C4-2B (cell line): Measurements from ENCODE around the gene NADSYN1.

ENCODE experiments used
- H3K27ac ChIP-seq: fragments of 450-650 bp; 2 replicates; pipeline ENCODE4 v1.5.1; 2017
- ZFX ChIP-seq: fragments of 450-650 bp; IDR thresholded peaks from 2 replicates; pipeline ENCODE4 v1.6.1; 2017
- TF ChIP-seq, protein P1 (sequence below): fragments of 450-650 bp; conservative IDR thresholded peaks from 2 replicates; pipeline ENCODE4 v1.5.1; 2017; ENCODE audit warnings: mild to moderate bottlenecking

The NADSYN1 gene

DNA sequence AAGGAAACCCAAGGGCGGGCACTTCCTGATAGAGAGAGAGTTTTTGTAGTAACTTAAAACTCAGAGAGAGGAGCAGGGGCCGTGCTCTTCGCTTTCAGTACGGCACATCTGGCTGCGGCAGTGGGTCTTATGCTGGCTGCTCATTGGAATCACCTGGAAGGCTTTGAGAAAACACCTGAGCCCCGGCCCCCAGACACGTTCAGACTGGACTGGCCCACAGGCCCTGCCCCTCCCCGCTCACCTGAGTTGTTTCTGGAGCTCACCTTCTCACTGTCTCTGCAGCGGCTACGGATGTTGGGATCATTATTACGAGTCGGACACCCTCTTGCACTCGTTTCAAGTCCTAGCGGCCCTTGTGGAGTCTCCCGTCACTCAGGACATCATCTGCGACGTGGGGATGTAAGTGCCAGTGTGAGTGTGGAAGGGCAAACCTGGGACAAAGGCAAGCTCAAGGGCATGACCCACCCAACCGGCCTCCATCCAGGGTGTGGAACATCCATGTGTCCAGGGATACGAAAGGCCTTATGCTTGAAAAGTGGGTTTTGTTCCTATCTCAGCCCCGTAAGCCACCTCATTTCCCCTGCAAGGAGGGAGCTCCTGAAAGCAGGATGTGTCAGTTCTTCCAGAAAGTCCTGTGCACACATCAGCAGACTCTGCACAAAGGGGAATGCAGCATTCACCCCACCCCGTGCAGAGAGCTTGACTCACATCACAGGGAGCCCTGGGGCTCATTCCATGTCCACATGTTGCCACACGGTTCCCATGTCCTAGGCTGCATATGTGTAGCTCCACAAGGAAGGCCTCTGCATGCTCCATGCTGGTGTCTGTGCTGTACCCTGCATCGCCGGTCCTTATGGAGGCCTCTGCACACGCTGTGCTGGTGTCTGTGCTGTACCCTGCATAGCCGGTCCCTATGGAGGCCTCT, 5.4 kb downstream of the NADSYN1 start:
- H3K27ac ChIP-seq: no peak overlapping the region
- no peak for TF ChIP-seq ZFX
- TF ChIP-seq, protein P1, sequence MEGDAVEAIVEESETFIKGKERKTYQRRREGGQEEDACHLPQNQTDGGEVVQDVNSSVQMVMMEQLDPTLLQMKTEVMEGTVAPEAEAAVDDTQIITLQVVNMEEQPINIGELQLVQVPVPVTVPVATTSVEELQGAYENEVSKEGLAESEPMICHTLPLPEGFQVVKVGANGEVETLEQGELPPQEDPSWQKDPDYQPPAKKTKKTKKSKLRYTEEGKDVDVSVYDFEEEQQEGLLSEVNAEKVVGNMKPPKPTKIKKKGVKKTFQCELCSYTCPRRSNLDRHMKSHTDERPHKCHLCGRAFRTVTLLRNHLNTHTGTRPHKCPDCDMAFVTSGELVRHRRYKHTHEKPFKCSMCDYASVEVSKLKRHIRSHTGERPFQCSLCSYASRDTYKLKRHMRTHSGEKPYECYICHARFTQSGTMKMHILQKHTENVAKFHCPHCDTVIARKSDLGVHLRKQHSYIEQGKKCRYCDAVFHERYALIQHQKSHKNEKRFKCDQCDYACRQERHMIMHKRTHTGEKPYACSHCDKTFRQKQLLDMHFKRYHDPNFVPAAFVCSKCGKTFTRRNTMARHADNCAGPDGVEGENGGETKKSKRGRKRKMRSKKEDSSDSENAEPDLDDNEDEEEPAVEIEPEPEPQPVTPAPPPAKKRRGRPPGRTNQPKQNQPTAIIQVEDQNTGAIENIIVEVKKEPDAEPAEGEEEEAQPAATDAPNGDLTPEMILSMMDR: no peak

GRCh38 chr11:71459076-71459766, 6.2 kb downstream of the NADSYN1 start:
- H3K27ac ChIP-seq: no peak overlapping the region
- TF ChIP-seq ZFX: no peak
- TF ChIP-seq, protein P1: no peak

DNA sequence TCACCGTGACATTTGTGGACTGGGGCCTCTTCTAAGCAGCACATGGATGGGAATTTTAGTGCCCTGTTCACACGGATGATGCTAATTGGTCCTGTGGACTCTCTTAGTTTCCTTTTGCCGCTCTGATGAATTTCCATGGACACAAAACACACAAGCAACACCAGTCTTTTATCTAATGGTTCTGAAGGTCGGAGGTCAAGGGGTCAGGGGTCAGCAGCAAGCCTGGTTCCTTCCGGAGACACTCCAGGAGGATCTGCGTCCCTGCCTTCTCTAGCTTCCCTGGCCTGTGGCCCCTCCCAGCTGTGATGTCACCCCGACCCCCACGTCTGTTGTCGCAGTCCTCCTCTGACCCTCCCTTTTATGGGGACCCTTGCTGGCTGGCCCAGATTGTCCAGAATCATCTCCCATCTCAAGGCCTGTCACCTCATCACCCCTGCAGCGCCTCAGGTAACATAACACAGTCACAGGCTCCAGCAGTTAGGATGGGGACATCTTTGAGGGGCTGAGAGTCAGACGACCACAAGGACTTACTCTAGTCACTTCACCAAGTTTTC, 6.8 kb downstream of the NADSYN1 start:
- no peak overlapping the region for H3K27ac ChIP-seq
- no peak for TF ChIP-seq ZFX
- TF ChIP-seq, protein P1: no peak

- TF ChIP-seq ZFX: no peak
- TF ChIP-seq, protein P1: no peak
- no peak overlapping the region for H3K27ac ChIP-seq
These were observed 8.7 kb downstream of the NADSYN1 start for GRCh38 chr11:71461696-71462095.

GRCh38 chr11:71462726-71463125, 9.7 kb downstream of the NADSYN1 start:
- H3K27ac ChIP-seq: no peak overlapping the region
- TF ChIP-seq ZFX: no peak
- TF ChIP-seq, protein P1: no peak

GRCh38 chr11:71463331-71464211, 10.6 kb downstream of the NADSYN1 start:
- no peak for TF ChIP-seq ZFX
- TF ChIP-seq, protein P1: no peak
- H3K27ac ChIP-seq: no peak overlapping the region; the same call in 1 of the 2 replicates
